Adrenal gland (tissue), 5 donors: ENCODE results near the gene SPECC1L.

Source experiments
- POLR2A ChIP-seq, 2 donors: fragments of 450-650 bp; IDR thresholded peaks; one replicate each; pipeline ENCODE4 v1.6.1; 2017; ENCODE audit warnings: antibody characterized with exemption in 2 of 2, mild to moderate bottlenecking in 2 of 2, moderate library complexity in 1 of 2
- TF ChIP-seq, protein P1 (sequence below), 6 experiments: fragments of 450-650 bp in 4 of 6; fragments of 200-600 bp in 2 of 6; sonication (generic) in 1 of 6; IDR thresholded peaks; 1 replicate in 5 of 6; 2 replicates in 1 of 6; pipeline versions ENCODE4 v1.5.1 to v1.8.0; 2016 to 2021; ENCODE audit warnings: antibody characterized with exemption in 6 of 6, mild to moderate bottlenecking in 2 of 6, moderate library complexity in 1 of 6
- donor health status: DM: no; HTN: no; CAD: no.

DNA sequence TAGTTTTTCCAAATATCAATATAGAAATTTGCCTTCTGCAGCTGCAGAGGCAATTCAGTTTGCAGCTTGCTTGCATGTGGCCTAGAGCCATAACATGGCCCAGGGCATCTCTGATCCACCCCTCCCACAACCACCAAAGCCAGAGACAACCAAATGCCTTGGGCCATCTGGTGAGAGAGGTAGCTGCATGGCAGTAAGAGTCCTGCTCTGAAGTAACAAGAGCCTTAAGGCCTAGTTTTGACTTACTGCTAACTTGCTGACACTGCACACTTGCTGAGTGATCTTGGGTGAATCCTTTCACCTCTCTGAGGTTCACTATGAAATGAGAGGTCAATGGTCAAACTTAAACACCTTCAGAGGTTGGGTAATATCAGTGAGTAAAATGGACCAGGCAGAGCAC is 4.9 kb upstream of the SPECC1L start:
- TF ChIP-seq, protein P1, sequence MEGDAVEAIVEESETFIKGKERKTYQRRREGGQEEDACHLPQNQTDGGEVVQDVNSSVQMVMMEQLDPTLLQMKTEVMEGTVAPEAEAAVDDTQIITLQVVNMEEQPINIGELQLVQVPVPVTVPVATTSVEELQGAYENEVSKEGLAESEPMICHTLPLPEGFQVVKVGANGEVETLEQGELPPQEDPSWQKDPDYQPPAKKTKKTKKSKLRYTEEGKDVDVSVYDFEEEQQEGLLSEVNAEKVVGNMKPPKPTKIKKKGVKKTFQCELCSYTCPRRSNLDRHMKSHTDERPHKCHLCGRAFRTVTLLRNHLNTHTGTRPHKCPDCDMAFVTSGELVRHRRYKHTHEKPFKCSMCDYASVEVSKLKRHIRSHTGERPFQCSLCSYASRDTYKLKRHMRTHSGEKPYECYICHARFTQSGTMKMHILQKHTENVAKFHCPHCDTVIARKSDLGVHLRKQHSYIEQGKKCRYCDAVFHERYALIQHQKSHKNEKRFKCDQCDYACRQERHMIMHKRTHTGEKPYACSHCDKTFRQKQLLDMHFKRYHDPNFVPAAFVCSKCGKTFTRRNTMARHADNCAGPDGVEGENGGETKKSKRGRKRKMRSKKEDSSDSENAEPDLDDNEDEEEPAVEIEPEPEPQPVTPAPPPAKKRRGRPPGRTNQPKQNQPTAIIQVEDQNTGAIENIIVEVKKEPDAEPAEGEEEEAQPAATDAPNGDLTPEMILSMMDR (IDR thresholded peaks at IDR 0.05) = no peak
- no peak for TF ChIP-seq POLR2A (IDR thresholded peaks at IDR 0.05)
